GM18909 (cell line): ENCODE measurements around the gene PDIA4.

Experiments used
- ATAC-seq: cut with Tn5 transposase; IDR thresholded peaks from one replicate; pipeline ENCODE4 v1.9.1; 2021; ENCODE audit warnings: mild to moderate bottlenecking; ENCODE audit not compliant: unreplicated experiment, poor library complexity

PDIA4 gene

GRCh38 chr7:148978091-148978490, 50.2 kb downstream of the PDIA4 start:
- no peak for ATAC-seq

- ATAC-seq, result no peak
Observed at GRCh38 chr7:148975896-148976295, 52.4 kb downstream of the PDIA4 start.

GRCh38 chr7:148973256-148973655, 55.0 kb downstream of the PDIA4 start:
- ATAC-seq, result no peak

- no peak for ATAC-seq
Observed at GRCh38 chr7:148972375-148972774, 55.9 kb downstream of the PDIA4 start.

GRCh38 chr7:148967602-148968001, 60.7 kb downstream of the PDIA4 start:
- ATAC-seq, result no peak

GRCh38 chr7:148967032-148967372, 61.3 kb downstream of the PDIA4 start:
- no peak for ATAC-seq

- no peak for ATAC-seq
Observed at GRCh38 chr7:148964483-148965267, 63.6 kb downstream of the PDIA4 start.

GRCh38 chr7:148963583-148964482, 64.5 kb downstream of the PDIA4 start:
- peak; percentile 6 for ATAC-seq

- ATAC-seq, result peak; percentile 67
Observed at GRCh38 chr7:148962823-148963582, 65.3 kb downstream of the PDIA4 start.

GRCh38 chr7:148962440-148962822, 65.9 kb downstream of the PDIA4 start:
- ATAC-seq, result peak; percentile 2

- ATAC-seq, result no peak
Observed at GRCh38 chr7:148959726-148960125, 68.6 kb downstream of the PDIA4 start.

- ATAC-seq, result no peak
Observed at GRCh38 chr7:148958061-148958460, 70.2 kb downstream of the PDIA4 start.

- ATAC-seq, result no peak
Observed at GRCh38 chr7:148954766-148955165, 73.5 kb downstream of the PDIA4 start.

- ATAC-seq, result no peak
Observed at GRCh38 chr7:148953676-148954075, 74.6 kb downstream of the PDIA4 start.
